HFFc6 (cell line): ENCODE measurements around the gene MEF2B. TPM values are rescaled to one million over a fixed set of nuclear protein-coding genes. Genes with fewer than 3 reads are reported as not detected.
A peak's percentile ranks its signal among the peaks of the same experiment; 100 is the strongest.

ENCODE experiments used
- DNase-seq: peaks from one replicate; pipeline ENCODE4 v3.0.0-alpha.2; 2018
- H3K27ac Mint-ChIP-seq: 2 replicates; pipeline ENCODE4 v1.8.0; 2020; ENCODE audit warnings: mild to moderate bottlenecking, mixed read lengths
- H3K27me3 Mint-ChIP-seq: 2 replicates; pipeline ENCODE4 v1.8.0; 2021; ENCODE audit warnings: mild to moderate bottlenecking, moderate library complexity, mixed read lengths; ENCODE audit not compliant: insufficient read depth
- H3K36me3 Mint-ChIP-seq: 2 replicates; pipeline ENCODE4 v1.8.0; 2021; ENCODE audit warnings: low read depth, mixed read lengths
- H3K4me1 Mint-ChIP-seq: 2 replicates; pipeline ENCODE4 v1.8.0; 2020; ENCODE audit warnings: low read depth, mixed read lengths
- H3K4me3 Mint-ChIP-seq: 2 replicates; pipeline ENCODE4 v1.8.0; 2020; ENCODE audit warnings: mild to moderate bottlenecking, moderate library complexity, mixed read lengths
- H3K9me3 Mint-ChIP-seq: 2 replicates; pipeline ENCODE4 v1.8.0; 2020; ENCODE audit warnings: mild to moderate bottlenecking, mixed read lengths
- total RNA-seq, 6 experiments: library from RNA; stranded (reverse); fragmentation: NEBNext Ultra II Directional; extraction: Animal tissue kit (Norgen Biotek cat#: 25700); gene quantifications; 2 replicates in 1 of 6; 3 replicates in 5 of 6; pipeline ENCODE4 v1.2.3, GENCODE V29; 2021
- TF ChIP-seq, protein P1 (sequence below): fragments of 200-600 bp; sonication (generic); IDR thresholded peaks from 2 replicates; pipeline ENCODE4 v1.5.0; 2021; ENCODE audit warnings: antibody characterized with exemption, mild to moderate bottlenecking

The MEF2B gene
- total RNA-seq, 6 experiments from 2014 or later = 0.20 to 1.9 (median 0.82) TPM

- H3K4me1 Mint-ChIP-seq = no peaks in the 10 kb centered on the region
- peaks cover 9% of the 10 kb centered on the region for H3K9me3 Mint-ChIP-seq
- peaks cover 24% of the 10 kb centered on the region for H3K36me3 Mint-ChIP-seq
- DNase-seq = no peak
- TF ChIP-seq, protein P1, sequence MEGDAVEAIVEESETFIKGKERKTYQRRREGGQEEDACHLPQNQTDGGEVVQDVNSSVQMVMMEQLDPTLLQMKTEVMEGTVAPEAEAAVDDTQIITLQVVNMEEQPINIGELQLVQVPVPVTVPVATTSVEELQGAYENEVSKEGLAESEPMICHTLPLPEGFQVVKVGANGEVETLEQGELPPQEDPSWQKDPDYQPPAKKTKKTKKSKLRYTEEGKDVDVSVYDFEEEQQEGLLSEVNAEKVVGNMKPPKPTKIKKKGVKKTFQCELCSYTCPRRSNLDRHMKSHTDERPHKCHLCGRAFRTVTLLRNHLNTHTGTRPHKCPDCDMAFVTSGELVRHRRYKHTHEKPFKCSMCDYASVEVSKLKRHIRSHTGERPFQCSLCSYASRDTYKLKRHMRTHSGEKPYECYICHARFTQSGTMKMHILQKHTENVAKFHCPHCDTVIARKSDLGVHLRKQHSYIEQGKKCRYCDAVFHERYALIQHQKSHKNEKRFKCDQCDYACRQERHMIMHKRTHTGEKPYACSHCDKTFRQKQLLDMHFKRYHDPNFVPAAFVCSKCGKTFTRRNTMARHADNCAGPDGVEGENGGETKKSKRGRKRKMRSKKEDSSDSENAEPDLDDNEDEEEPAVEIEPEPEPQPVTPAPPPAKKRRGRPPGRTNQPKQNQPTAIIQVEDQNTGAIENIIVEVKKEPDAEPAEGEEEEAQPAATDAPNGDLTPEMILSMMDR = no peak
- no peaks in the 10 kb centered on the region for H3K27me3 Mint-ChIP-seq
- H3K4me3 Mint-ChIP-seq = no peak overlapping the region
- no peak overlapping the region for H3K27ac Mint-ChIP-seq
Measured at GRCh38 chr19:19119325-19120237, 50.5 kb downstream of the MEF2B start.

GRCh38 chr19:19115954-19116353 lies 54.1 kb downstream of the MEF2B start:
- no peaks in the 10 kb centered on the region; the same call in 1 of the 2 replicates for H3K27me3 Mint-ChIP-seq
- H3K27ac Mint-ChIP-seq = no peak overlapping the region
- TF ChIP-seq, protein P1 = peak; percentile 74
- no peaks in the 10 kb centered on the region for H3K9me3 Mint-ChIP-seq
- peaks cover 7% of the 10 kb centered on the region for H3K4me1 Mint-ChIP-seq
- peaks cover 4% of the 10 kb centered on the region; the same call in 1 of the 2 replicates for H3K36me3 Mint-ChIP-seq
- H3K4me3 Mint-ChIP-seq = no peak overlapping the region
- DNase-seq = no peak

DNA sequence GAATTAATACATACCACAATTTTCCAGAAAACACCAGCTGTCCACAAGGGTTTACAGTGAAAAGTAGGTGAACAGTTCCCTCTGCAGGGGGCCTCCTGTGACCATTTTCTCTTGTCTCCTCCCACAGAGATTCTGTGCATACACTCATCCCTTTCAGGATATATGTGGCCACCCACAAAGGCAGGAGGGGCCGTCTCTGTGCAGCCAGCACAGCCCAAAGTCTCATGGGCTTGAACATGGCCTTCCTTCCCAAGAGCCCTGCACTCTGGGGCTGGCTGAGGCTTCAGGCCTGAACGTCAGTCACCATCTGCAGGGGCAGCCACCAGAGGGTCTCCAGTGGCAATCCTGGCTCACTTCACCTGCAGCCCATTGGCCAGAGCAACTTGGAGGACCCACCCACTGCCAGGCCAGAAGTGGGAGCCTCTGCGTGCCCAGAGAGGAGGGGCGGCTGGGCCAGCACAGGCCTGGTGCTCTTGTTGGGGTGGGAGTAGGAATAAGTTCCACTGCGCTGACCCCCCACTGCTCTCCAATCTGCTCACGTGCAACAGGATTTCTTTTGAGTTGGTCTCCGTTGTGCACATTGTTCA lies 56.9 kb downstream of the MEF2B start:
- no peak overlapping the region for H3K27ac Mint-ChIP-seq
- DNase-seq = peak; percentile 28
- H3K4me1 Mint-ChIP-seq = peaks cover 17% of the 10 kb centered on the region
- H3K27me3 Mint-ChIP-seq = no peaks in the 10 kb centered on the region; the same call in none of the 2 replicates
- H3K4me3 Mint-ChIP-seq = no peak overlapping the region
- no peaks in the 10 kb centered on the region for H3K9me3 Mint-ChIP-seq
- no peaks in the 10 kb centered on the region for H3K36me3 Mint-ChIP-seq
- TF ChIP-seq, protein P1 = 0 out of 2 replicates have a peak, but pooled peaks have one; percentile 23

GRCh38 chr19:19111967-19112580 lies 58.0 kb downstream of the MEF2B start:
- no peaks in the 10 kb centered on the region for H3K36me3 Mint-ChIP-seq
- no peaks in the 10 kb centered on the region for H3K9me3 Mint-ChIP-seq
- H3K27me3 Mint-ChIP-seq = no peaks in the 10 kb centered on the region; the same call in none of the 2 replicates
- TF ChIP-seq, protein P1 = no peak
- H3K27ac Mint-ChIP-seq = no peak overlapping the region
- peaks cover 17% of the 10 kb centered on the region for H3K4me1 Mint-ChIP-seq
- no peak overlapping the region for H3K4me3 Mint-ChIP-seq
- DNase-seq = no peak

DNA sequence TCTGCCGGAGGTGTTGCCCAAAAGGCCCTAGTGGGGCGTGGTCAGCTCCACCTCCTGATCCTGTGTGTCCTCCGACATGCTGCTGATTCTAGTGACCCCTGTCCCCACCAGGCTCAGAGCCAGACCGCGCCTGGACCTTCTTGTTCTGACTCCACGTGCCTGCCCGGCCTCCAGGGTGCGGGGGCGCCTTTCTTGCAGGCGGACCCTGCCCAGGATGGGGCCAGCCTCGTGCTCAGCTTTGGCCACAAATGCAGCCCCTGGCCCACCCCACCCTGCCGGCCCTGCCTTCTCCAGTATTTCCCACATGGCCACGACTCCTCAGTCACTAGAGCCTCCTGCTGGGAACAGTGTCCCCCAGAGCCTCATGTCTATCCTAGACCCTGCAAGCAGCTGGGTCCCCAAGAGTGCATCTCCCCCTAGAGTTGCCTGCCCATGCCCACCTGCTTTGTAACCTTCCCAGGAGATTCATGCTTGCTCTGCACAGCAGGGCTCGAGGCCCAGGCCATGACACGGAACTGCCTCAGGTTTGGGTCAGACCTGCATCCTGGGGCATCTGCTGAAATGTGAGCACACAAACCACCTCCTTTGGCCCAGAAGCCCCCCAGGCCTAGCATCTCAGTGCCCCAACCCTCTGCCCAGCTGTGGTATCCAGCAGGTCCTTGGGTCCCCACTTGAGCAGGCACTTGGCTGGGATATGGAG lies 58.8 kb downstream of the MEF2B start:
- no peak for DNase-seq
- TF ChIP-seq, protein P1 = no peak
- peaks cover 19% of the 10 kb centered on the region for H3K4me1 Mint-ChIP-seq

More for the DNA sequence above, 58.8 kb downstream of the MEF2B start:
- no peaks in the 10 kb centered on the region for H3K9me3 Mint-ChIP-seq
- no peak overlapping the region for H3K4me3 Mint-ChIP-seq
- H3K27me3 Mint-ChIP-seq = no peaks in the 10 kb centered on the region; the same call in none of the 2 replicates
- no peaks in the 10 kb centered on the region for H3K36me3 Mint-ChIP-seq
- no peak overlapping the region for H3K27ac Mint-ChIP-seq
